ENCODE measurements around the gene EXOSC5. TPM values are rescaled to one million over a fixed set of nuclear protein-coding genes. Genes with fewer than 3 reads are reported as not detected.

Gene EXOSC5
- total RNA-seq, 1 donor from 2014 or later, result 12.2 TPM

DNA sequence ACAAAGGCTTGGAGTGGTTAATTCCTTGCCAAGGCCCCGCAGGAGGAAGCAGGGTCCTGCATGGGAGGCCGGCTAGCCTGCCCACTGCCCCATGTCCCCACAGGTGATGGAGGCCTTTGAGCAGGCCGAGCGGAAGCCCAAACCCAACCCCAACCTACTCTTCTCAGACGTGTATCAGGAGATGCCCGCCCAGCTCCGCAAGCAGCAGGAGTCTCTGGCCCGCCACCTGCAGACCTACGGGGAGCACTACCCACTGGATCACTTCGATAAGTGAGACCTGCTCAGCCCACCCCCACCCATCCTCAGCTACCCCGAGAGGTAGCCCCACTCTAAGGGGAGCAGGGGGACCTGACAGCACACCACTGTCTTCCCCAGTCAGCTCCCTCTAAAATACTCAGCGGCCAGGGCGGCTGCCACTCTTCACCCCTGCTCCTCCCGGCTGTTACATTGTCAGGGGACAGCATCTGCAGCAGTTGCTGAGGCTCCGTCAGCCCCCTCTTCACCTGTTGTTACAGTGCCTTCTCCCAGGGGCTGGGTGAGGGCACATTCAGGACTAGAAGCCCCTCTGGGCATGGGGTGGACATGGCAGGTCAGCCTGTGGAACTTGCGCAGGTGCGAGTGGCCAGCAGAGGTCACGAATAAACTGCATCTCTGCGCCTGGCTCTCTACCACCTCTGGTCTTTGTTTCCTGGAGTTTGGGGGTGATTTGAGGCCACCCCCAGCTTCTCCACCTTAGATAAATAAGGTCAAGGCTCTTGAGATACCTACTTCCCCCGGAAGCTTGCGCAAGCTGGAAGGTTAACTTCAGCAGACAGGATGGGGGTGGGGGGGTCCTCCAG is 27.4 kb upstream of the EXOSC5 start:
- DNase-seq (ENCODE audit: low spot score in 2 of 2, unreplicated experiment in 2 of 2), result no peak
- H3K4me1 Mint-ChIP-seq, result peaks cover 20% of the 10 kb centered on the region
- peaks cover 20% of the 10 kb centered on the region for H3K36me3 Mint-ChIP-seq
- H3K4me3 Mint-ChIP-seq, result no peak overlapping the region
- H3K9me3 Mint-ChIP-seq, result no peaks in the 10 kb centered on the region
- TF ChIP-seq, protein P1, sequence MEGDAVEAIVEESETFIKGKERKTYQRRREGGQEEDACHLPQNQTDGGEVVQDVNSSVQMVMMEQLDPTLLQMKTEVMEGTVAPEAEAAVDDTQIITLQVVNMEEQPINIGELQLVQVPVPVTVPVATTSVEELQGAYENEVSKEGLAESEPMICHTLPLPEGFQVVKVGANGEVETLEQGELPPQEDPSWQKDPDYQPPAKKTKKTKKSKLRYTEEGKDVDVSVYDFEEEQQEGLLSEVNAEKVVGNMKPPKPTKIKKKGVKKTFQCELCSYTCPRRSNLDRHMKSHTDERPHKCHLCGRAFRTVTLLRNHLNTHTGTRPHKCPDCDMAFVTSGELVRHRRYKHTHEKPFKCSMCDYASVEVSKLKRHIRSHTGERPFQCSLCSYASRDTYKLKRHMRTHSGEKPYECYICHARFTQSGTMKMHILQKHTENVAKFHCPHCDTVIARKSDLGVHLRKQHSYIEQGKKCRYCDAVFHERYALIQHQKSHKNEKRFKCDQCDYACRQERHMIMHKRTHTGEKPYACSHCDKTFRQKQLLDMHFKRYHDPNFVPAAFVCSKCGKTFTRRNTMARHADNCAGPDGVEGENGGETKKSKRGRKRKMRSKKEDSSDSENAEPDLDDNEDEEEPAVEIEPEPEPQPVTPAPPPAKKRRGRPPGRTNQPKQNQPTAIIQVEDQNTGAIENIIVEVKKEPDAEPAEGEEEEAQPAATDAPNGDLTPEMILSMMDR (IDR thresholded peaks at IDR 0.05; ENCODE audit: unreplicated experiment), result no peak
- no peaks in the 10 kb centered on the region for H3K27me3 Mint-ChIP-seq (ENCODE audit: low read depth)
- H3K27ac Mint-ChIP-seq, result no peak overlapping the region

DNA sequence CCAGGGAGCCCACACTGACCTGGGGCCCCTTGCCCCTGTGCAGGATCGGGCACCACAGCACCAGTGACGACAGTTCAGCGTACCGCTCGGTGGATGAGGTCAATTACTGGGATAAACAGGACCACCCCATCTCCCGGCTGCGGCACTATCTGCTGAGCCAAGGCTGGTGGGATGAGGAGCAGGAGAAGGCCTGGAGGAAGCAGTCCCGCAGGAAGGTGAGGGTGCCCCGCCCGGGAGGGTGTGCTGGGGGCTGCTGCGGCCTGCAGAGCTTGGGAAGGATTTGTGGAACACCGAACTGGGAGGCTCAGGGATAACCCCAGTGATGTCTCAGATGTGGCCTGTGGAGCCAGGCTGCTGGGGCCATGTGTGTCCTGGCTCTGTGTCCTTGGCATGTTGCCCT is 25.8 kb upstream of the EXOSC5 start:
- Mint-ChIP-seq H3K4me1 (peaks cover 13% of the 10 kb centered on the region), H3K27me3 (ENCODE audit: low read depth) (no peaks in the 10 kb centered on the region), H3K36me3 (peaks cover 26% of the 10 kb centered on the region), H3K4me3 (no peak overlapping the region), H3K27ac (no peak overlapping the region), H3K9me3 (no peaks in the 10 kb centered on the region)
- DNase-seq (ENCODE audit: low spot score in 2 of 2, unreplicated experiment in 2 of 2), result no peak
- TF ChIP-seq, protein P1 (IDR thresholded peaks at IDR 0.05; ENCODE audit: unreplicated experiment), result no peak

DNA sequence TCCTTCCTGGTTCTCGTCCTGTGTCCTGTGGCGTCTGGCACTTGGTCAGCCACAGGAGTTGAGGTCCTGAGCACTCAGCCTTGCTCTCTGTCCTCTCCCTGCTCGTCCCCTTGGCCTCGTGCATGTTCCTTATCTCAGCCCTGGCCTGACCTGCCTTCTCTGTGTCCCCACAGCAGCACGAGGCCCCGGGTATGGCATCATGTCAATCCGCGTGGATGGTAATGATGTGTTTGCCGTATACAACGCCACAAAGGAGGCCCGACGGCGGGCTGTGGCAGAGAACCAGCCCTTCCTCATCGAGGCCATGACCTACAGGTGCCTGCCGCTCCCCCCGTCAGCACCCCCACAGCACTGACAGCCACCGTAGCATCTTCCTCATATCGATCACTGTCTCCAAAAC is 25.3 kb upstream of the EXOSC5 start:
- TF ChIP-seq, protein P1 (IDR thresholded peaks at IDR 0.05; ENCODE audit: unreplicated experiment), result no peak
- Mint-ChIP-seq H3K27me3 (ENCODE audit: low read depth) (no peaks in the 10 kb centered on the region), H3K36me3 (peaks cover 27% of the 10 kb centered on the region), H3K9me3 (no peaks in the 10 kb centered on the region), H3K4me1 (peaks cover 8% of the 10 kb centered on the region), H3K27ac (no peak overlapping the region), H3K4me3 (no peak overlapping the region)
- no peak for DNase-seq (ENCODE audit: low spot score in 2 of 2, unreplicated experiment in 2 of 2)

DNA sequence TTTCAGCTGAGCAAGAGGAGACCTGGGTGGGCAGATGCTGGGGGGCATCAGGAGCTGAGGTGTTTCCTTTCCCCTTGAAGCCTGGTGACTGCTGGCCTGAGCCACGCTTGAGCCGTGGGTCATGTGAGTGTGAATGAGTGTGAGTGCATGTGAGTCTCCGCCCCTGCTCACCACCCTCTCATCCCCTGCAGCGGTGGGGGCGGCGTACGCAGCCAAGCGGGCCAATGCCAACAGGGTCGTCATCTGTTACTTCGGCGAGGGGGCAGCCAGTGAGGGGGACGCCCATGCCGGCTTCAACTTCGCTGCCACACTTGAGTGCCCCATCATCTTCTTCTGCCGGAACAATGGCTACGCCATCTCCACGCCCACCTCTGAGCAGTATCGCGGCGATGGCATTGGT is 24.8 kb upstream of the EXOSC5 start:
- Mint-ChIP-seq H3K9me3 (no peaks in the 10 kb centered on the region), H3K4me1 (peaks cover 5% of the 10 kb centered on the region), H3K27me3 (ENCODE audit: low read depth) (no peaks in the 10 kb centered on the region), H3K27ac (no peak overlapping the region), H3K36me3 (peaks cover 31% of the 10 kb centered on the region), H3K4me3 (no peak overlapping the region)
- DNase-seq (ENCODE audit: low spot score in 2 of 2, unreplicated experiment in 2 of 2), result no peak
- TF ChIP-seq, protein P1 (IDR thresholded peaks at IDR 0.05; ENCODE audit: unreplicated experiment), result no peak

DNA sequence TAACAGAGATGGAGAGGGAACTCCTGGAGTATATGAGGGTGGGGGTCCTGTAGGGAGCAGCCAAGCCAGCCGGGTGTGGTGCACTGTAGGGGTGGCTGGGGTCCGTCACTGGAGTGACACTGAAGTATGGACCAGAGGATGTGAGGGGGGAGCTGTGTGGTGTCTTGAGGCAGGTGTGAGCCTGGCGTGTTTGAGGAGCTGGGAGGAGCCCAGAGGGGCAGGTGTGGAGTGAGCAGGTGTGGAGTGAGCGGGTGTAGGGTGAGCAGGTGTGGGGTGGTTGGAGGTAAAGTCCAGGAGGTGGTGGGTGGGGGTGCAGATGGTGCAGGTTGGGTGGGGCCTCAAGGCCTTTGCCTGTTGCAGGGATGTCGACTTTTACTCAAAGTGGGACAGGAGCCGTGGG is 24.2 kb upstream of the EXOSC5 start:
- Mint-ChIP-seq H3K27ac (no peak overlapping the region), H3K36me3 (peaks cover 32% of the 10 kb centered on the region), H3K4me1 (no peaks in the 10 kb centered on the region), H3K9me3 (no peaks in the 10 kb centered on the region), H3K27me3 (ENCODE audit: low read depth) (no peaks in the 10 kb centered on the region), H3K4me3 (no peak overlapping the region)
- TF ChIP-seq, protein P1 (IDR thresholded peaks at IDR 0.05; ENCODE audit: unreplicated experiment), result no peak
- DNase-seq (ENCODE audit: low spot score in 2 of 2, unreplicated experiment in 2 of 2), result no peak

Measured in mesothelial cell of epicardium (in vitro differentiated cells).